ENCODE measurements around the gene RHO. TPM values are rescaled to one million over a fixed set of nuclear protein-coding genes. Genes with fewer than 3 reads are reported as not detected.

Gene RHO
- total RNA-seq, 1 donor from 2014 or later, result not detected

- intact Hi-C loops (cut with DNase I), result no loop called here
- Histone ChIP-seq H3K4me3 (no peak overlapping the region), H3K4me1 (no peaks in the 10 kb centered on the region), H3K27me3 (no peaks in the 10 kb centered on the region), H3K36me3 (peaks cover 78 to 81% of the 10 kb centered on the region in 2 donors), H3K9me3 (no peaks in the 10 kb centered on the region), H3K27ac (peak overlapping the region in 1 of 2 donors; percentile 48)
- DNase-seq (ENCODE audit: low spot score in 2 of 2), result no peak
- TF ChIP-seq CTCF (IDR thresholded peaks at IDR 0.05), result no peak
Observed at GRCh38 chr3:129575233-129575996, 47.0 kb downstream of the RHO start.

GRCh38 chr3:129575997-129576384 is 47.6 kb downstream of the RHO start:
- no peaks in the 10 kb centered on the region for H3K9me3 ChIP-seq
- intact Hi-C loops (cut with DNase I), result no loop called here
- H3K36me3 ChIP-seq, result peaks cover 72 to 77% of the 10 kb centered on the region in 2 donors
- H3K27me3 ChIP-seq, result no peaks in the 10 kb centered on the region
- TF ChIP-seq CTCF (IDR thresholded peaks at IDR 0.05), result no peak
- no peaks in the 10 kb centered on the region for H3K4me1 ChIP-seq
- no peak for DNase-seq (ENCODE audit: low spot score in 2 of 2)
- H3K27ac ChIP-seq, result peak overlapping the region; percentile 34 to 48
- no peak overlapping the region for H3K4me3 ChIP-seq

- H3K36me3 ChIP-seq, result peaks cover 70 to 74% of the 10 kb centered on the region in 2 donors
- no peaks in the 10 kb centered on the region for H3K27me3 ChIP-seq
- H3K4me1 ChIP-seq, result no peaks in the 10 kb centered on the region
- peak overlapping the region; percentile 58 to 70 for H3K27ac ChIP-seq
- intact Hi-C loops (cut with DNase I), result no loop called here
- H3K4me3 ChIP-seq, result no peak overlapping the region
- DNase-seq (ENCODE audit: low spot score in 2 of 2), result peak; percentile 76 to 86
- no peaks in the 10 kb centered on the region for H3K9me3 ChIP-seq
- no peak for TF ChIP-seq CTCF (IDR thresholded peaks at IDR 0.05)
Observed at GRCh38 chr3:129576514-129577352, 48.3 kb downstream of the RHO start.

GRCh38 chr3:129577366-129577765 is 48.9 kb downstream of the RHO start:
- no peaks in the 10 kb centered on the region for H3K27me3 ChIP-seq
- peak in 1 of 2 donors; percentile 41 for DNase-seq (ENCODE audit: low spot score in 2 of 2)
- TF ChIP-seq CTCF (IDR thresholded peaks at IDR 0.05), result no peak
- peak overlapping the region; percentile 58 to 70 for H3K27ac ChIP-seq
- peaks cover 65 to 74% of the 10 kb centered on the region in 2 donors for H3K36me3 ChIP-seq
- no peak overlapping the region for H3K4me3 ChIP-seq
- no peaks in the 10 kb centered on the region for H3K4me1 ChIP-seq
- no peaks in the 10 kb centered on the region for H3K9me3 ChIP-seq
- intact Hi-C loops (cut with DNase I), result no loop called here

GRCh38 chr3:129577925-129578786 is 49.7 kb downstream of the RHO start:
- Histone ChIP-seq H3K27ac (peak overlapping the region; percentile 58 to 70), H3K36me3 (peaks cover 57 to 74% of the 10 kb centered on the region in 2 donors)
- DNase-seq (ENCODE audit: low spot score in 2 of 2), result peak in 1 of 2 donors; percentile 40

More at GRCh38 chr3:129577925-129578786, 49.7 kb downstream of the RHO start:
- TF ChIP-seq CTCF (IDR thresholded peaks at IDR 0.05), result no peak
- Histone ChIP-seq H3K27me3 (no peaks in the 10 kb centered on the region), H3K9me3 (no peaks in the 10 kb centered on the region), H3K4me3 (no peak overlapping the region), H3K4me1 (no peaks in the 10 kb centered on the region)
- intact Hi-C loops (cut with DNase I), result no loop called here

Data from ascending aorta (tissue), 2 donors.